Measurements from ENCODE around the gene NCOA1. TPM values are rescaled to one million over a fixed set of nuclear protein-coding genes. Genes with fewer than 3 reads are reported as not detected.

NCOA1 gene
- polyA plus RNA-seq, 1 donor (not counting 4 experiments of a cell fraction or from before 2014, with no cell fraction given), result 5.0 TPM

GRCh38 chr2:24659862-24660261 is 168.8 kb downstream of the NCOA1 start:
- H3K27me3 ChIP-seq (ENCODE audit: control insufficient read depth, extremely low read depth, insufficient read depth, low read length), result no peaks in the 10 kb centered on the region
- FAIRE-seq (no peak), DNase-seq (ENCODE audit: low read depth, low spot score) (no peak)
- no peaks in the 10 kb centered on the region for H3K9me1 ChIP-seq (ENCODE audit: control insufficient read depth, extremely low read depth, insufficient read depth, low read length)
- no peaks in the 10 kb centered on the region for H4K20me1 ChIP-seq (ENCODE audit: control insufficient read depth, extremely low read depth, insufficient read depth, low read length)
- no peak overlapping the region for H3K27ac ChIP-seq (ENCODE audit: control insufficient read depth, insufficient read depth, low read length)
- H3K4me3 ChIP-seq (ENCODE audit: control insufficient read depth in 2 of 3, extremely low read depth in 1 of 3, insufficient read depth in 2 of 3, low read depth in 1 of 3, low read length in 3 of 3), result no peak overlapping the region
- H3K4me2 ChIP-seq (ENCODE audit: control insufficient read depth, extremely low read depth, insufficient read depth, low read depth, low read length), result no peak overlapping the region
- H3K4me1 ChIP-seq (ENCODE audit: control insufficient read depth, extremely low read depth, insufficient read depth, low read length), result no peaks in the 10 kb centered on the region
- no peak overlapping the region for H2AFZ ChIP-seq (ENCODE audit: control insufficient read depth, low read length)
- no peak for TF ChIP-seq EZH2 (IDR thresholded peaks at IDR 0.05; ENCODE audit: low read length)
- TF ChIP-seq, protein P1, sequence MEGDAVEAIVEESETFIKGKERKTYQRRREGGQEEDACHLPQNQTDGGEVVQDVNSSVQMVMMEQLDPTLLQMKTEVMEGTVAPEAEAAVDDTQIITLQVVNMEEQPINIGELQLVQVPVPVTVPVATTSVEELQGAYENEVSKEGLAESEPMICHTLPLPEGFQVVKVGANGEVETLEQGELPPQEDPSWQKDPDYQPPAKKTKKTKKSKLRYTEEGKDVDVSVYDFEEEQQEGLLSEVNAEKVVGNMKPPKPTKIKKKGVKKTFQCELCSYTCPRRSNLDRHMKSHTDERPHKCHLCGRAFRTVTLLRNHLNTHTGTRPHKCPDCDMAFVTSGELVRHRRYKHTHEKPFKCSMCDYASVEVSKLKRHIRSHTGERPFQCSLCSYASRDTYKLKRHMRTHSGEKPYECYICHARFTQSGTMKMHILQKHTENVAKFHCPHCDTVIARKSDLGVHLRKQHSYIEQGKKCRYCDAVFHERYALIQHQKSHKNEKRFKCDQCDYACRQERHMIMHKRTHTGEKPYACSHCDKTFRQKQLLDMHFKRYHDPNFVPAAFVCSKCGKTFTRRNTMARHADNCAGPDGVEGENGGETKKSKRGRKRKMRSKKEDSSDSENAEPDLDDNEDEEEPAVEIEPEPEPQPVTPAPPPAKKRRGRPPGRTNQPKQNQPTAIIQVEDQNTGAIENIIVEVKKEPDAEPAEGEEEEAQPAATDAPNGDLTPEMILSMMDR (optimal IDR thresholded peaks at IDR 0.05 in 1 of 3, IDR thresholded peaks at IDR 0.05 in 1 of 3, conservative IDR thresholded peaks at IDR 0.05 in 1 of 3; ENCODE audit: extremely low read depth in 1 of 3, insufficient read depth in 2 of 3, low read length in 3 of 3), result no peak
- dilution Hi-C loops (cut with MboI; ENCODE audit: extremely low pct_ligation_motif_present, low sequenced_read_pairs), result no loop called here
- H3K9ac ChIP-seq (ENCODE audit: control insufficient read depth, extremely low read depth, insufficient read depth, low read length), result no peak overlapping the region
- no peaks in the 10 kb centered on the region for H3K79me2 ChIP-seq (ENCODE audit: control insufficient read depth, insufficient read depth, low read length)
- no peaks in the 10 kb centered on the region for H3K9me3 ChIP-seq (ENCODE audit: control insufficient read depth, low read depth, low read length)
- no peaks in the 10 kb centered on the region for H3K36me3 ChIP-seq (ENCODE audit: control insufficient read depth in 2 of 2, extremely low read depth in 1 of 2, insufficient read depth in 2 of 2, low read length in 2 of 2)

DNA sequence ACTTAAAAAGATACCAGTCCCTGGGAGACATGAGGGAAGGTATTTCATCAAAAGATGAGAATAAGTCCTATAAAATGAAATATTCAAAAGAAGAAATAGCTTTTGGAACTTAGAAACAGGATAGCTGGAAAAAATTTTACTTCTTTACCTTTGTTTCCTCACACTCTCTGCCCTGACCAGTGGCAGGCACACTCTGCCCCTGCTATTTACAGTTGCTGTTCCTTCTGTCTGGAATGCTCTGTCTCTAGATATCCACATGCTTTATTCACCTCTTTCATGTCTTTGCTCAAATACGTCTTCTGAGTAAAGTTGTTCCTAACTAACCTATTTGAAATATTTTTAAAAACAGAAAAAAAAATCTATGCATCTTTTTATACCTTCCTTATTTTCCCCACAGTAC is 176.5 kb downstream of the NCOA1 start:
- Histone ChIP-seq H3K4me2 (ENCODE audit: control insufficient read depth, extremely low read depth, insufficient read depth, low read depth, low read length) (no peak overlapping the region), H3K4me3 (ENCODE audit: control insufficient read depth in 2 of 3, extremely low read depth in 1 of 3, insufficient read depth in 2 of 3, low read depth in 1 of 3, low read length in 3 of 3) (no peak overlapping the region), H3K36me3 (ENCODE audit: control insufficient read depth in 2 of 2, extremely low read depth in 1 of 2, insufficient read depth in 2 of 2, low read length in 2 of 2) (no peaks in the 10 kb centered on the region), H3K27ac (ENCODE audit: control insufficient read depth, insufficient read depth, low read length) (no peak overlapping the region), H3K9me1 (ENCODE audit: control insufficient read depth, extremely low read depth, insufficient read depth, low read length) (no peaks in the 10 kb centered on the region), H2AFZ (ENCODE audit: control insufficient read depth, low read length) (no peak overlapping the region), H3K9ac (ENCODE audit: control insufficient read depth, extremely low read depth, insufficient read depth, low read length) (no peak overlapping the region), H3K4me1 (ENCODE audit: control insufficient read depth, extremely low read depth, insufficient read depth, low read length) (no peaks in the 10 kb centered on the region), H4K20me1 (ENCODE audit: control insufficient read depth, extremely low read depth, insufficient read depth, low read length) (no peaks in the 10 kb centered on the region), H3K9me3 (ENCODE audit: control insufficient read depth, low read depth, low read length) (no peaks in the 10 kb centered on the region), H3K79me2 (ENCODE audit: control insufficient read depth, insufficient read depth, low read length) (no peaks in the 10 kb centered on the region), H3K27me3 (ENCODE audit: control insufficient read depth, extremely low read depth, insufficient read depth, low read length) (no peaks in the 10 kb centered on the region)
- FAIRE-seq, result no peak
- dilution Hi-C loops (cut with MboI; ENCODE audit: extremely low pct_ligation_motif_present, low sequenced_read_pairs), result no loop called here
- no peak for DNase-seq (ENCODE audit: low read depth, low spot score)
- no peak for TF ChIP-seq EZH2 (IDR thresholded peaks at IDR 0.05; ENCODE audit: low read length)
- TF ChIP-seq, protein P1 (optimal IDR thresholded peaks at IDR 0.05 in 1 of 3, IDR thresholded peaks at IDR 0.05 in 1 of 3, conservative IDR thresholded peaks at IDR 0.05 in 1 of 3; ENCODE audit: extremely low read depth in 1 of 3, insufficient read depth in 2 of 3, low read length in 3 of 3), result no peak

Measured in keratinocyte (primary cell).